ENCODE results near the gene FTL. TPM values are rescaled to one million over a fixed set of nuclear protein-coding genes. Genes with fewer than 3 reads are reported as not detected.

Gene FTL
- 777 and 969 TPM in 2 replicates for total RNA-seq

GRCh38 chr19:48965040-48965805 lies at the start of gene FTL:
Gene FTL, plus strand, starts transcription at chr19:48965309. Its CDS starts 199 bp downstream, at chr19:48965508.

GRCh38 chr19:48933382-48933932 lies 31.7 kb upstream of the FTL start, which contains the start of gene DHDH:
Gene DHDH, plus strand, starts transcription at chr19:48933699. Its CDS starts 23 bp downstream, at chr19:48933722.

GRCh38 chr19:48954595-48955307 lies 10.4 kb upstream of the FTL start, which contains the start of gene BAX:
Gene BAX, plus strand, starts transcription at chr19:48954875. Its CDS starts 54 bp downstream, at chr19:48954929.

GRCh38 chr19:48993175-48994034 lies 28.3 kb downstream of the FTL start, which contains the start of the genes GYS1 and RUVBL2:
Gene GYS1, minus strand, starts transcription at chr19:48993309. Its CDS starts 197 bp downstream, at chr19:48993112.
Gene RUVBL2, plus strand, starts transcription at chr19:48993887. Its CDS starts 25 bp downstream, at chr19:48993912.

Other genes starting within 250 kb of the FTL start
- 0.32 TPM in 1 of 2 replicates, not detected in the other for gene MAMSTR, start 245.6 kb upstream of the FTL start, total RNA-seq
- 68.2 and 85.8 TPM in 2 replicates for gene RASIP1, start 224.7 kb upstream of the FTL start, total RNA-seq
- gene IZUMO1, start 218.4 kb upstream of the FTL start, total RNA-seq: 0.30 and 0.32 TPM in 2 replicates
- 5.5 and 6.4 TPM in 2 replicates for gene FUT1, start 212.7 kb upstream of the FTL start, total RNA-seq
- gene FGF21, start 209.8 kb upstream of the FTL start, total RNA-seq: not detected in 2 replicates
- gene BCAT2, start 154.3 kb upstream of the FTL start, total RNA-seq: 47.4 TPM in 2 replicates
- 5.8 and 13.2 TPM in 2 replicates for gene HSD17B14, start 128.8 kb upstream of the FTL start, total RNA-seq
- gene PLEKHA4, start 96.7 kb upstream of the FTL start, total RNA-seq: 1.9 and 2.7 TPM in 2 replicates
- 24.4 and 27.2 TPM in 2 replicates for gene PPP1R15A, start 92.9 kb upstream of the FTL start, total RNA-seq
- gene TULP2, start 66.6 kb upstream of the FTL start, total RNA-seq: 0.32 TPM in 1 of 2 replicates, not detected in the other
- 86.9 and 92.9 TPM in 2 replicates for gene NUCB1, start 65.0 kb upstream of the FTL start, total RNA-seq
- not detected in 2 replicates for gene DHDH, start 31.6 kb upstream of the FTL start, total RNA-seq
- 137 and 154 TPM in 2 replicates for gene BAX, start 10.4 kb upstream of the FTL start, total RNA-seq
- 22.9 and 25.3 TPM in 2 replicates for gene GYS1, start 28.0 kb downstream of the FTL start, total RNA-seq
- gene RUVBL2, start 28.6 kb downstream of the FTL start, total RNA-seq: 364 and 391 TPM in 2 replicates
- gene LHB, start 51.8 kb downstream of the FTL start, total RNA-seq: not detected in 2 replicates
- not detected in 2 replicates for gene CGB3, start 59.0 kb downstream of the FTL start, total RNA-seq
- gene CGB2, start 66.6 kb downstream of the FTL start, total RNA-seq: 0.46 TPM in 1 of 2 replicates, not detected in the other
- gene CGB1, start 71.6 kb downstream of the FTL start, total RNA-seq: not detected in 2 replicates
- gene CGB5, start 78.5 kb downstream of the FTL start, total RNA-seq: 0.65 TPM in 1 of 2 replicates, not detected in the other
- gene CGB8, start 83.8 kb downstream of the FTL start, total RNA-seq: not detected in 2 replicates
- under 0.01 and 0.30 TPM in 2 replicates for gene CGB7, start 92.4 kb downstream of the FTL start, total RNA-seq
- gene NTF4, start 99.5 kb downstream of the FTL start, total RNA-seq: not detected in 2 replicates
- gene KCNA7, start 107.4 kb downstream of the FTL start, total RNA-seq: not detected in 2 replicates
- gene SNRNP70, start 120.1 kb downstream of the FTL start, total RNA-seq: 126 and 150 TPM in 2 replicates
- 1.5 and 3.9 TPM in 2 replicates for gene LIN7B, start 149.1 kb downstream of the FTL start, total RNA-seq
- 0.32 and 0.76 TPM in 2 replicates for gene C19orf73, start 153.8 kb downstream of the FTL start, total RNA-seq
- gene PPFIA3, start 154.2 kb downstream of the FTL start, total RNA-seq: 4.9 and 5.3 TPM in 2 replicates
- not detected in 2 replicates for gene HRC, start 190.1 kb downstream of the FTL start, total RNA-seq
- gene TRPM4, start 192.5 kb downstream of the FTL start, total RNA-seq: 11.2 and 12.3 TPM in 2 replicates